Nephron (organoid): ENCODE data around the gene ZSWIM9.
A peak's percentile ranks its signal among the peaks of the same experiment; 100 is the strongest.
"Not testable (repeated sequence)": the region's sequence is repeated elsewhere in the genome, so short reads cannot be mapped to it uniquely, and the experiment has no call there.

ENCODE experiments used
- H3K27ac Mint-ChIP-seq, 3 experiments: 2 replicates each; pipeline ENCODE4 v1.8.0; 2020; ENCODE audit warnings: mixed read lengths in 3 of 3, mild to moderate bottlenecking in 2 of 3, moderate library complexity in 1 of 3
- H3K27me3 Mint-ChIP-seq: 2 replicates; pipeline ENCODE4 v1.8.0; 2021; ENCODE audit warnings: low read depth, mild to moderate bottlenecking, moderate library complexity, mixed read lengths
- H3K36me3 Mint-ChIP-seq: 2 replicates; pipeline ENCODE4 v1.8.0; 2020; ENCODE audit warnings: low read depth, mixed read lengths
- H3K4me1 Mint-ChIP-seq: 2 replicates; pipeline ENCODE4 v1.8.0; 2020; ENCODE audit warnings: mixed read lengths
- H3K4me3 Mint-ChIP-seq, 3 experiments: 2 replicates each; pipeline ENCODE4 v1.8.0; 2020; ENCODE audit warnings: mild to moderate bottlenecking in 3 of 3, mixed read lengths in 3 of 3, moderate library complexity in 2 of 3
- H3K9me3 Mint-ChIP-seq: 2 replicates; pipeline ENCODE4 v1.8.0; 2020; ENCODE audit warnings: mixed read lengths
- TF ChIP-seq, protein P1 (sequence below), 3 experiments: fragments of 200-600 bp; sonication (generic); IDR thresholded peaks; one replicate each; pipeline ENCODE4 v1.5.0; 2021; ENCODE audit warnings: antibody characterized with exemption in 3 of 3; ENCODE audit not compliant: unreplicated experiment in 3 of 3

ZSWIM9 gene

DNA sequence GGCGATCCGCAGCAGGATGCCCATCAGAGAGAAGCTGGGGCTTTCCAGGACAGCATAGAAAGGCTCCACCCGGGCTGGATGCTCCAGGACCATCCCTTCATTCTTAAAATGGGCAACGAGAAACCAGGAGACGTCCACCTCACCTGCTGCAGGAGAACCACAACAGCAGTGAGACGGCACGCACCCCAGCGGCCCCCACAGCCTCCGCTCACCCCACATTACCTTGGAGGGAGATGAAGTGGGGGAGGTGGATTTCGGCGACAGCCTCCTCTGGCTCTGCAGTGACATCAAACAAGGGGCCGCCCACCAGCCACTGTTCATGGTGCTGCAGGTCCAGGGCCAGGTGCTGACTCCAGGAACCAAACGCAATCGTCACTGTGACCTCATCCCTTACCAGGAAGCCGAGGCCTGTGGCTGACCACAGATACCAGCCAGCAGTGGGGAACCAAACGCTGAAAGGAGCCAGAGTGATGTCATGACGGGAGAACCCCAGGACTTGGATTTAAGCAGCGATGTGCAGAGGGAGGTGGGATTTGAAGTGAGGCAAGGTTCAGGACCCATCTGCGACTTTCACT, 60.2 kb downstream of the ZSWIM9 start:
- H3K36me3 Mint-ChIP-seq = peaks cover 78% of the 10 kb centered on the region
- TF ChIP-seq, protein P1, sequence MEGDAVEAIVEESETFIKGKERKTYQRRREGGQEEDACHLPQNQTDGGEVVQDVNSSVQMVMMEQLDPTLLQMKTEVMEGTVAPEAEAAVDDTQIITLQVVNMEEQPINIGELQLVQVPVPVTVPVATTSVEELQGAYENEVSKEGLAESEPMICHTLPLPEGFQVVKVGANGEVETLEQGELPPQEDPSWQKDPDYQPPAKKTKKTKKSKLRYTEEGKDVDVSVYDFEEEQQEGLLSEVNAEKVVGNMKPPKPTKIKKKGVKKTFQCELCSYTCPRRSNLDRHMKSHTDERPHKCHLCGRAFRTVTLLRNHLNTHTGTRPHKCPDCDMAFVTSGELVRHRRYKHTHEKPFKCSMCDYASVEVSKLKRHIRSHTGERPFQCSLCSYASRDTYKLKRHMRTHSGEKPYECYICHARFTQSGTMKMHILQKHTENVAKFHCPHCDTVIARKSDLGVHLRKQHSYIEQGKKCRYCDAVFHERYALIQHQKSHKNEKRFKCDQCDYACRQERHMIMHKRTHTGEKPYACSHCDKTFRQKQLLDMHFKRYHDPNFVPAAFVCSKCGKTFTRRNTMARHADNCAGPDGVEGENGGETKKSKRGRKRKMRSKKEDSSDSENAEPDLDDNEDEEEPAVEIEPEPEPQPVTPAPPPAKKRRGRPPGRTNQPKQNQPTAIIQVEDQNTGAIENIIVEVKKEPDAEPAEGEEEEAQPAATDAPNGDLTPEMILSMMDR (IDR thresholded peaks at IDR 0.05; ENCODE audit: unreplicated experiment in 3 of 3) = no peak

DNA sequence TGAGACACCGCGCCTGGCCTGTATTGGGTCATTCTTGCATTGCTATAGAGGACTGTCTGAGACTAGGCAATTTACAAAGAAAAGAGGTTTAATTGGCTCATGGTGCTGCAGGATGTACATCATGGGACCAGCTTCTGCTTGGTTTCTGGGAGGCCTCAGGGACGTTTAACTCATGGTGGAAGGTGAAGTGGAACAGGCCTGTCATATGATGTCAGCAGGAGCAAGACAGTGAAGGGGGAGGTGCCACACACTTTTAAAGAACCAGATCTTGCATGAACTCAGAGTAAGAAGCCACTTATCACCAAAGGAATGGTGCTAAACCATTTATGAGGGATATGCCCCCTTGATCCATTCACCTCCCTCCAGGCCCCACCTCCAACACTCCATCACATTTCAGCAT, 66.6 kb downstream of the ZSWIM9 start:
- Mint-ChIP-seq H3K27me3 (no peaks in the 10 kb centered on the region), H3K9me3 (no peaks in the 10 kb centered on the region), H3K36me3 (peaks cover 72% of the 10 kb centered on the region), H3K4me3 (no peak overlapping the region), H3K4me1 (no peaks in the 10 kb centered on the region), H3K27ac (no peak overlapping the region)
- TF ChIP-seq, protein P1 (IDR thresholded peaks at IDR 0.05; ENCODE audit: unreplicated experiment in 3 of 3) = no peak

More for the DNA sequence above, 60.2 kb downstream of the ZSWIM9 start:
- no peak overlapping the region for H3K4me3 Mint-ChIP-seq
- no peaks in the 10 kb centered on the region for H3K27me3 Mint-ChIP-seq
- H3K9me3 Mint-ChIP-seq = no peaks in the 10 kb centered on the region
- H3K4me1 Mint-ChIP-seq = no peaks in the 10 kb centered on the region
- no peak overlapping the region for H3K27ac Mint-ChIP-seq

DNA sequence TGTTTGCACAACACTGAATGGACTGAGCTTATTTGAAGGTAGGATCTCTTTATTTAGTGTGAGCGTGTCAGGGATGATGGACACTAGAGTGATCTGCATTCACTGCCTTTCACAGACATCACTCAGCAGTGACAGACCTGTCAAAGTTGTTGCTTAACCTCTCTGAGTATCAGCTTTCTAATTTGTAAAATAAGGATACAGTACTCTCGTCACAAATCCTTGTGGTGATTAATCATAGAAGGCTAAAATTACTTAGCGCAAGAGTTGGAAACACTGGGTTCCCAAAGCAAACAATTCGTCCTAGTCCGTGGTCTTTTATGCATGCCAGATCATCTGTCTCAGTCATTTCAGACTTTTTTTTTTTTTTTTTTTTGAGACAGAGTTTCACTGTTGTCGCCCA, 68.6 kb downstream of the ZSWIM9 start:
- Mint-ChIP-seq H3K9me3 (no peaks in the 10 kb centered on the region), H3K27ac (no peak overlapping the region), H3K27me3 (no peaks in the 10 kb centered on the region), H3K4me3 (no peak overlapping the region), H3K4me1 (no peaks in the 10 kb centered on the region), H3K36me3 (peaks cover 62% of the 10 kb centered on the region)
- TF ChIP-seq, protein P1 (IDR thresholded peaks at IDR 0.05; ENCODE audit: unreplicated experiment in 3 of 3) = no peak

DNA sequence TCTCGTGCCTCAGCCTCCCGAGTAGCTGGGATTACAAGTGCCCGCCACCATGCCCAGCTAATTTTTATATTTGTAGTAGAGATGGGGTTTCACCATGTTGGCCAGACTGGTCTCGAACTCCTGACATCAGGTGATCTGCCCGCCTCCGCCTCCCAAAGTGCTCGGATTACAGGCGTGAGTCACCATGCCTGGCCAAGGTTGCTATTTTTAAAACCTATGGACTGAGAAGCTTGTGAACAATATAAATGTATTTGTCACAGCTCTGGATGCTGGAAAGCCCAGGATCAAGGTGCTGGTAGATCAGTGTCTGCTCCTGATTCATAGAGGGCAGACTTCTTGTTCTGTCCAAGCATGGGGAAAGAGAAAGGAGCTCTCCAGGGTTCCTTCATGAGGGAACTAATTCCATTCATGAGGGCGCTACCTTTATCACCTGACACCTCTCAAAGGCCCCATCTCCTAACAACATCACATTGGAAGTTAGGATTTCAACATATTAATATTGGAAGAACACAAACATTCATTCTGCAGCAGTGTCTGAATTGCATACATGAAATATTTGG, 69.2 kb downstream of the ZSWIM9 start:
- no peak overlapping the region for H3K4me3 Mint-ChIP-seq
- H3K36me3 Mint-ChIP-seq = peaks cover 57% of the 10 kb centered on the region
- H3K4me1 Mint-ChIP-seq = no peaks in the 10 kb centered on the region
- no peaks in the 10 kb centered on the region for H3K9me3 Mint-ChIP-seq
- TF ChIP-seq, protein P1 (IDR thresholded peaks at IDR 0.05; ENCODE audit: unreplicated experiment in 3 of 3) = no peak
- H3K27me3 Mint-ChIP-seq = no peaks in the 10 kb centered on the region
- H3K27ac Mint-ChIP-seq = no peak overlapping the region

GRCh38 chr19:48241771-48242170, 71.3 kb downstream of the ZSWIM9 start:
- not testable (repeated sequence) for H3K4me1 Mint-ChIP-seq, H3K27me3 Mint-ChIP-seq, H3K4me3 Mint-ChIP-seq, H3K27ac Mint-ChIP-seq, H3K9me3 Mint-ChIP-seq
- peaks cover 59% of the 10 kb centered on the region for H3K36me3 Mint-ChIP-seq

DNA sequence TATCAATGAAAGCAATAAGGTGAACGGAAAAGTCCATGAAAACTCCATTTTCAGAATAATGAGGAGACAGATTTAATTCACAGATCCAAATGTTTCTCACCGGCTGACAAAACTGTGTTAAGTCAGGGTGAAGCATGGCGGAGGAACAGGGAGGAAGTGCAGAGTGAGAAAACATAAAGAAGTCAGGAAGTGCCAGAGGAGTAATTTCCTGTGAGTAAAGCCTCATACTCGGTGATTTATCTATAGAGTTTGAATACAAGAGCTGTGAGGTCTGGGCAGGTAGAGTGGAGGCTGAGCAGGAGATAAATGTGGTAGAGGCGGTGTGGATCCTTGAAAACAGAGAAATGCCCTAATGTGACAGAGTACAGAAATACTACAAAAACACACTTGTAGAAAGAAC, 73.8 kb downstream of the ZSWIM9 start:
- TF ChIP-seq, protein P1 (IDR thresholded peaks at IDR 0.05; ENCODE audit: unreplicated experiment in 3 of 3) = no peak
- H3K4me1 Mint-ChIP-seq = no peaks in the 10 kb centered on the region
- peak overlapping the region; percentile 11 to 73 (median 30) for H3K27ac Mint-ChIP-seq
- H3K27me3 Mint-ChIP-seq = no peaks in the 10 kb centered on the region
- H3K9me3 Mint-ChIP-seq = no peaks in the 10 kb centered on the region
- peaks cover 54% of the 10 kb centered on the region for H3K36me3 Mint-ChIP-seq
- no peak overlapping the region for H3K4me3 Mint-ChIP-seq
